Left ventricle myocardium inferior (tissue), 1 donor: Measurements from ENCODE around the gene NAA25. TPM values are rescaled to one million over a fixed set of nuclear protein-coding genes. Genes with fewer than 3 reads are reported as not detected.
"Not testable (repeated sequence)": the region's sequence is repeated elsewhere in the genome, so short reads cannot be mapped to it uniquely, and the experiment has no call there.

Experiments
- DNase-seq: peaks from one replicate; pipeline ENCODE4 v3.0.0-alpha.2; 2020
- H3K27ac ChIP-seq: fragments of 200-600 bp; replicated peaks from 2 replicates; pipeline ENCODE4 v1.8.0; 2021
- H3K27me3 ChIP-seq: fragments of 200-600 bp; 2 replicates; pipeline ENCODE4 v1.8.0; 2021; ENCODE audit warnings: low read depth
- H3K36me3 ChIP-seq: fragments of 200-600 bp; 2 replicates; pipeline ENCODE4 v1.8.0; 2021
- H3K4me1 ChIP-seq: fragments of 200-600 bp; 2 replicates; pipeline ENCODE4 v1.8.0; 2021
- H3K4me3 ChIP-seq: fragments of 200-600 bp; 2 replicates; pipeline ENCODE4 v1.8.0; 2021; ENCODE audit warnings: mild to moderate bottlenecking, moderate library complexity
- H3K9me3 ChIP-seq: fragments of 200-600 bp; replicated peaks from 2 replicates; pipeline ENCODE4 v1.8.0; 2021
- CTCF ChIP-seq: fragments of 200-600 bp; IDR thresholded peaks from 2 replicates; pipeline ENCODE4 v1.8.0; 2021; ENCODE audit warnings: antibody characterized with exemption, mild to moderate bottlenecking, borderline replicate concordance
- intact Hi-C: fragments of 100-400 bp; cut with micrococcal nuclease; formaldehyde crosslinking; loops from one replicate; pipeline ENCODE4 v1.11.0; 2022
- total RNA-seq: library from RNA; stranded (reverse); fragmentation: NEBNext Ultra II Directional; extraction: Animal tissue kit (Norgen Biotek cat#: 25700); gene quantifications from one replicate; pipeline ENCODE4 v1.2.1, GENCODE V29; 2021
- donor health status: DM: no; HTN: yes; CAD: no; lungs with severe emphysema.

Gene NAA25
- total RNA-seq, 1 donor from 2014 or later: 13.7 TPM

DNA sequence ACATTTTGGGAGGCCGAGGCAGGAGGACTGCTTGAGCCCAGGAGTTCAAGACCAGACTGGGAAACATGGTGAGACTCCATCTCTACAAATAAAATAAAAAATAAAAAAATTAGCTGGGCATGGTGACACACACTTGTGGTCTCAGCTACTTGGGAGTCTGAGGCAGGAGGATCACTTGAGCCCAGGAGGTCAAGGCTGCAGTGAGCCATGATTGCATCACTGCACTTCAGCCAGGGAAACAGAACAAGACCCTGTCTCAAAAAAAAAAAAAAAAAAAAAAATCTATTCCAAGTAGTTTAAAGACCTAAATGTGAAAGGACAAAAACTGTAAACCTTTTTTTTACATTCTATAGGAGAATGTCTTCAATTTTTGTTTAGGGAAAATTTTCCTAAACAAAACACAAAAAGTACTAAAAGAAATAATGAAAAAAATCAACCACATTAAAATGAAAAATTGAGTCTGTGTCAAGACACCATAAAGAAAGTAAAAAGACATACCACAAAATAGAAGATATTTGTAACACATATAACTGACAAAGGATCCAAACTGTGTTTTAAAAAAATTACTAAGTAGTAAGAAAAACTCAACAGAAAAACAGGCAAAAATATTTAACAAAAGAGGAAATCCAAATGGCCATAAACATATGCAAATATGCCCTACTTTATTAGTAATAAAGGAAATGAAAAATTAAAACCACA lies 112.7 kb downstream of the NAA25 start:
- H3K36me3 ChIP-seq: peaks cover 3% of the 10 kb centered on the region
- H3K4me1 ChIP-seq: peaks cover 57% of the 10 kb centered on the region
- DNase-seq: no peak
- intact Hi-C loops: no loop called here
- H3K9me3 ChIP-seq: no peaks in the 10 kb centered on the region
- H3K4me3 ChIP-seq: no peak overlapping the region
- no peak for TF ChIP-seq CTCF
- H3K27me3 ChIP-seq: no peaks in the 10 kb centered on the region
- no peak overlapping the region for H3K27ac ChIP-seq

DNA sequence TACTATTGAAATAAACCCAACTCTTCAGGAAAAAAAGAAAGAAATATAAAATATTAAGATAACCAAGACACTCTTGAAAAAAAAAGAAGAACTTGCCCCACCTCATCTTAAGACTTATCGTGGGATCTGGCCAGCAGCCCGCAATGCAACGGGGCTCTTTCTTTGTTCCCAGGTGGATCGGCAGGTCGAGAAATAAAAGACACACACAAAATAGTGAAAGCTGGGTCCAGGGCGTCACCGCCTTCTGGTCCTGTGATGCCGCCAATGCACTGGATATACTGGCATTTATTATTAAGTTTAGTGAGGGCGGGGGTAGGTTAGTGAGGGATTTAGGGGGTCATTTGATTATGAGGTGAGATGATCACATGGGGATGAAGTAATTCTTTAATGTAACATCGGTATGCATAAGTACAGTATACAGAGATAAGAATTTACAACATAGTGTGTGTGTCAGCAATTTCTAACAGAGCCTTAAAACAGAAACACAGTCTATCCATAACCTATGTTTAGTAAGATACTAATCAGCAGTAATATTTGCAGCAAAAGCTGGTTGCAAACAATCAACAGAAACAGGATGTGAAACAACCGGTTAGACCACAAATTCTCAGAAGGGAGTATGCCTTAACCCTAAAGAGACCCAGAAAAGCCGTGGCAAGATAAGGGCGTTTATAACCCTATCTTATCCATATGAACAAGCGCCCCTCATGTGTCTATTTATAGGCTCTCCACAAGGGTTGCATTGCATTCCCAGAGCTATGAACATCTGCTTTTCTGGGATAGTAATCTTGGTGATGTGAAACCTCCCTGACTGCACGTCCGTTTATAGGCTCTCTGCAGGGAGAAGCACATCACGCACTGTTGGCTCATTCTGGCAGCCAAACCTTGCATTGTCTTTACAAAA lies 114.1 kb downstream of the NAA25 start:
- Histone ChIP-seq H3K27ac (peak overlapping the region; percentile 43), H3K36me3 (peaks cover 17% of the 10 kb centered on the region), H3K4me3 (peak overlapping the region; percentile 18), H3K4me1 (peaks cover 45% of the 10 kb centered on the region)
- intact Hi-C loops, H3K9me3 ChIP-seq, H3K27me3 ChIP-seq, DNase-seq: not testable (repeated sequence)

- DNase-seq: no peak
- Histone ChIP-seq H3K4me3 (peak overlapping the region; percentile 18), H3K9me3 (no peaks in the 10 kb centered on the region), H3K4me1 (peaks cover 42% of the 10 kb centered on the region), H3K36me3 (peaks cover 18% of the 10 kb centered on the region), H3K27me3 (no peaks in the 10 kb centered on the region), H3K27ac (peak overlapping the region; percentile 43)
- no peak for TF ChIP-seq CTCF
- intact Hi-C loops: no loop called here
Observed at GRCh38 chr12:111993292-111994150, 115.1 kb downstream of the NAA25 start.

GRCh38 chr12:111992464-111992863 lies 116.1 kb downstream of the NAA25 start:
- H3K27ac ChIP-seq: no peak overlapping the region
- intact Hi-C loops: no loop called here
- H3K9me3 ChIP-seq: no peaks in the 10 kb centered on the region

DNA sequence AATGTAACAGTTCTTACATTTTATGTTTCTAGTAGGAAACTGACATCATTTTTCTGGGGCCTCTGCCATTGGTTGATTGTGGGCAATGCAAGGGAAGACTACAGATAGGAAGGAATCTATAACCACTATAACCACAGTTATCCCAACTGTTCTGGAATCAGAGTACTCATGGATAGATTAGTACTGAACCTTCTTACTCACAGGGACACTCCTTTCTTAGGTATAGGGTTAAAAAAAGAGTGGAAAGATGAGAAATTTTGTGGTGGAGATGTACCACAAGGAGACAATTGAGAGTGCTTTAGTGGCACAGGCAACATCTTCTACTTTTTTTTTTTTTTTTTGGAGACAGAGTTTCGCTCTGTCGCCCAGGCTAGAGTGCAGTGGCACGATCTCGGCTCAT lies 116.6 kb downstream of the NAA25 start:
- intact Hi-C loops: no loop called here
- Histone ChIP-seq H3K4me1 (peaks cover 26% of the 10 kb centered on the region), H3K27me3 (no peaks in the 10 kb centered on the region), H3K36me3 (peaks cover 25% of the 10 kb centered on the region), H3K27ac (no peak overlapping the region), H3K4me3 (no peak overlapping the region), H3K9me3 (no peaks in the 10 kb centered on the region)
- no peak for DNase-seq
- TF ChIP-seq CTCF: no peak

More at GRCh38 chr12:111992464-111992863, 116.1 kb downstream of the NAA25 start:
- H3K4me3 ChIP-seq: no peak overlapping the region
- no peaks in the 10 kb centered on the region for H3K27me3 ChIP-seq
- no peak for DNase-seq
- peaks cover 31% of the 10 kb centered on the region for H3K4me1 ChIP-seq
- TF ChIP-seq CTCF: no peak
- peaks cover 25% of the 10 kb centered on the region for H3K36me3 ChIP-seq
